GM19452 (cell line): Measurements from ENCODE around the gene FNTB.
A peak's percentile ranks its signal among the peaks of the same experiment; 100 is the strongest.
"Not testable (repeated sequence)": the region's sequence is repeated elsewhere in the genome, so short reads cannot be mapped to it uniquely, and the experiment has no call there.

ENCODE experiments used
- ATAC-seq: cut with Tn5 transposase; IDR thresholded peaks from one replicate; pipeline ENCODE4 v1.9.1; 2021; ENCODE audit not compliant: unreplicated experiment

FNTB gene

DNA sequence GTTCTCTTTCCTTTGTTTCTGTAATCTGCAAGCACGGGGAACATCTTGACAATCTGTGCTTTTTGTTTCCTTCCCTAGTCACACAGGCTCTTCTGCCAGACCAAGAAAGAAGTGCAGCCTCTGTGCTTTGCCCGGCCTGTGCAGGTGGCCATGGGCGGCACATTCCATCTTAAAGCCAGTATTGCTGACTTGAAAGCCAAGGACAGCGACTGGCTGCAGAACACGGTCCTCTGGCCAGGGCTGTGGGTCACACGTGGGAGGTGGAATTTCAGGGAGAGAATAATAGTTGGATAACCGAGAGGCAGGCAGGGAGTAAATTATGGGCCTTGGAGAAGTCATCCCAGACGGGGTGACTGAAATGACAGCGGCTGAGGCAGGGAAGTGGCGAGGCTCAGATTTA, 24.8 kb downstream of the FNTB start:
- ATAC-seq = no peak

DNA sequence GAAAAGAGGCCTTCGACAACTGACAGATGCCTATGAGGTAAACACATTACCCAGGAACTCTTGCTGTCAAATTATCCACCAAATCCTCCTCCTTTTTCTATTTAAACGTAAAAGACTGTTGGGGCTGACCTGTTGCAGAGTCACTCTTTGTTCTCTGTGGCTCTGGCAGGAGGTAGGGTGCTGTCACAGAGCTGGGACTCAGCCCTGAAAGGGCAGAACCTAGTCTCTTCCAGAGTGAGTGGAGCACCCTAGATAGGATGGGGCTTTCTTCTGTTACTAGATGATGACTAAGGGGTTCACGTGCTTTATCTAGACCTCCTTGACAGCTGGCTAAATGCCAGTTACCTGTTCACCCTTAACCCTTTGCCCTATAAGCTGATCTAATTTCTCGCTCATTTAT, 25.7 kb downstream of the FNTB start:
- ATAC-seq = no peak

DNA sequence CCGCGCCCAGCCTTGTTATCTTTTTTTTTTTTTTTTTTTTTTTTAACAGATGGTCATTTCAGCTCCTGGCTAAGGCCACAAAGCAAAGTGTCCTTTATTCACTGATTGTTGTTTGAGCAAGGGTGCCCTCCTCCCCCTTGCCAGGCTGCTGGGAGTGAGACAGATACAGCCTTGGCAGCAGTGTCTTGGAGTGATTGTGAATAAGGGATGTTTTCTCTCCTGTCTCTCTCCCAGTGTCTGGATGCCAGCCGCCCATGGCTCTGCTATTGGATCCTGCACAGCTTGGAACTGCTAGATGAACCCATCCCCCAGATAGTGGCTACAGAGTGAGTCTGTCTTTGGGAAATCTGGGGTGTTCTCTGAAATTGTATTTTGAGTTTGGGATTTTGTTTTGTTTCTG, 28.7 kb downstream of the FNTB start:
- no peak for ATAC-seq

DNA sequence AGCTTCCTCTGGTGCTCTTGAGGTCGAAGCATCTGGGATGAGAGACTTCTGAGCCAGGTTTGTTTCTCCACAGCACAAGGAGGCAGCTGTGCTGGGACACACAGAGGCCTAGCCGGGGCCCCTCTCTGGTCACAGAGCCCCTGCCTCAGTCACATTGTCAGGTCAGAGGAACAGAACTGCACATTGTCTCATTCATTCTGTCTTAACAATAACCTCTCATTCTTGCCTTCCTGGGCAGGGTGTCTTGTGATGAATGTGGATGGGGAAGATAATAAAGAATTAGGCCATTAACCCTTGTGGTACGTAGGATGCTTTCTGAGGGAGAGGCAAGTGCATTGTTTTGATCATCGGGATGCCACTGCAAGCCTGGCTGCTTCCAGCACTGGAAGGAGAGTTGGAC, 29.8 kb downstream of the FNTB start:
- no peak for ATAC-seq

DNA sequence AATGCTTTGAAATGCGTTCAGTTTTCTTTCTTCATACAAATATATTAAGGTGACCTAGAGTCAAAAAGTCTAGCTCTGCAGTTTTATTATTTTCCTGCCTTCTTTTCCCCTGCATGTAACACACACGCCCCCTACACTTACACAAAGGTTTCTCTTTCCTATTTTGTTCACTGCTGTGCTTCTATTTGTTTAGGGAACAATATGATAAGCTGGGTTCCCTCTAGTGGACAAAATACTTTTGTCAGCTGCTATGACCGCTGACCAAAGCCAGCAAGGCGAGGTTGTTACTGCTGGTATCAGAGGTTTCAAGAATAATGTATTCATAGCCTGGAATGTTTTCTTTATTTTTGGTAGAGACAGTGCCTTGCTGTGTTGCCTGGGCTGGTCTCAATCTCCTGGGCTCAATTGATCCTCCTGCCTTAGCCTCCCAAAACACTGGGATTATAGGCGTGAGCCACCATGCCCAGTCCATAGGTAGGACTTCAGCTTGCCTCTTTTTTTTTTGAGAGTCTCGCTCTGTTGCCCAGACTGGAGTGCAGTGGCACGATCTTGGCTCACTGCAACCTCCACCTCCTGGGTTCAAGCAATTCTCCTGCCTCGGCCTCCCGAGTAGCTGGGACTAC, 33.4 kb downstream of the FNTB start:
- ATAC-seq = no peak

DNA sequence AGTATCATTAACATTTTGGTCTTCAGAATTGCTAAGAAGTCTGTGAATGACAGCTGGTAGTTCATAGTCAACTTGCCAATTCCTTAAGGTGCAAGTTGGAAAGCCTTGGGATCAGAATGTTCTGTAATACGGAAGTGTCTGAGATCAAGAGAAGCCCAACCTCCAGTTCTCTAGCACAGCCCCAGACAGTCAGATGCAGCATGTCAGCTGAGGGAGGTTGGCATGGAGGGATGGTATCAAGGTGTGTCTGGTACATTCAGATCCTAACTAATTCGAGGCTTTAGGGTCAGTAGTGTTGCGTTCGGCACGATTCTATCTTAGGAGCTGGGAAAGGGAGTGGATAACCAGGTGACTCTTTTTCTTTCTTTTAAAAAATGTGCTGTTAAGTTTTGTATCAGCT, 38.3 kb downstream of the FNTB start:
- no peak for ATAC-seq

DNA sequence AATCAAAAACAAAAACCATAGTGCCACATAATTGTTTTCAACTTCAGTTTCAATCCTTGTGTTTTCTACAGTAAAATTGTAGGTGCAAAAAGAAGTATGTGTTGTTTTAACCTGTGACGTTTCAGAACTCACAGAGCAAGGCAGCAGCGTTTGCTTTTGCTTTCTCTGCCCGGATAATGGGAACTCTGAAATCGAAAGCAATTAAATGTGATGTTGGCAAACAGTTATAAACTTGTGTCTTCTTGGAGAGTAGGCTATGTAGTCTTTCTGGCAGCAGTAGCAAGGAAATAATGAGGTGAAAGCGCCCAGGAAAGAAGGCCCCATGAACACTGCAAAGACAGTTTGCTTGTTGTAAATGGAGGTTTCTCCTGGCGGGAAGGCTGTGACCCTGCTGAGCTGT, 39.1 kb downstream of the FNTB start:
- no peak for ATAC-seq

DNA sequence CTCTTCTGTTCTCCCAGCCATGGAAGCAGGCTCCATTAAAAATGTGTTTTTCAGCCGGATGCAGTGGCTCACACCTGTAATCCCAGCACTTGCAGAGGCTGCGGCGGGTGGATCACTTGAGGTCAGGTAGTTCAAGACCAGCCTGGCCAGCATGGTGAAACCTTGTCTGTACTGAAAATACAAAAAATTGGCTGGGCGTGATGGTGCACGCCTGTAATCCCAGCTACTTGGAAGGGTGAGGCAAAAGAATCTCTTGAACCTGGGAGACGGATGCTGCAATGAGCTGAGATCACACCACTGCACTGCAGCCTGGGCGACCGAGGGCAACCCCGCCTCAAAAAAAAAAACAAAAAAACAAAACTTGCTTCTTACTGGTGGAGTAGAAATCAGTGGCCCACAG, 39.8 kb downstream of the FNTB start:
- no peak for ATAC-seq

DNA sequence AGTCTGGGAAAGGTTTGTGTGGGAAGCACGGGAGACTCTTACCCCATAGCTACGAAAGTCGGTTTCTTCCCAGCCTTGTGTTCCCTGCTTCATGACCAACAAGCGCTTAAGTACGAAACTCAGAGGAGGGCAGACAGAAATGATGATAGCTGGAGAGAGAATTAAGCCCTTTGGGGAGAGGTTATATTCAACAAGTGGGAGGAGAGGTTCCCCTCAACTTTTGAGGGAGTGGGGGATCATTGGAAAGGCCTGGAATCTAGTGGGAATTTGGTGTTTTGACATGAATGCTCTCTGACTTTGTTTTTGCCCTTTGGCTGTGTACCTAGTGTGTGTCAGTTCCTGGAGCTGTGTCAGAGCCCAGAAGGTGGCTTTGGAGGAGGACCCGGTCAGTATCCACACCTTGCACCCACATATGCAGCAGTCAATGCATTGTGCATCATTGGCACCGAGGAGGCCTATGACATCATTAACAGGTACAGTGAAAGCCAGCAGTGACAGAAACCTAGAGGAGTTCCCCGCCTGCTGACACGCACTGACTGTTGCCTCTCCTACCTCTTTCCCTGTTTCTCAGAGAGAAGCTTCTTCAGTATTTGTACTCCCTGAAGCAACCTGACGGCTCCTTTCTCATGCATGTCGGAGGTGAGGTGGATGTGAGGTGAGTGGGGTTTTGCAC, 40.6 kb downstream of the FNTB start:
- ATAC-seq = no peak

DNA sequence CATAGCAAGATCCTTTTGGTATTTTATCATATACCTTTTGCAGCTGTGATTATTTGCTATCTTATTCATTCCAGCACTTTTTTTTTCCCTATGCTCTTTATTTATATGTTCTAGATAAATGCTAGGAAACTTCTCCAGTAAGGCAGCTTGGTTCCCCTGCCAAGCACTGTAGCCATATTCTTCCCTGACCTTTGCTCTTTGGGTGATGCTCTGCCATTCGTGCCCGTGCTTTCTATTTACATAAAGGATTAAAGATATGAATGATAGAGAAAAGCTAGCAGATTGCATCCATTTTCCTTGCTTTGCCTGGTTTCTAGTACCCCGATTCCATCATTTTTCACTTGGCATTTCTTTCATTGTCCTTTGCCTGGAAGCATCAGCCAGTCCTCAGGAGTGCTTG, 42.2 kb downstream of the FNTB start:
- ATAC-seq = no peak

DNA sequence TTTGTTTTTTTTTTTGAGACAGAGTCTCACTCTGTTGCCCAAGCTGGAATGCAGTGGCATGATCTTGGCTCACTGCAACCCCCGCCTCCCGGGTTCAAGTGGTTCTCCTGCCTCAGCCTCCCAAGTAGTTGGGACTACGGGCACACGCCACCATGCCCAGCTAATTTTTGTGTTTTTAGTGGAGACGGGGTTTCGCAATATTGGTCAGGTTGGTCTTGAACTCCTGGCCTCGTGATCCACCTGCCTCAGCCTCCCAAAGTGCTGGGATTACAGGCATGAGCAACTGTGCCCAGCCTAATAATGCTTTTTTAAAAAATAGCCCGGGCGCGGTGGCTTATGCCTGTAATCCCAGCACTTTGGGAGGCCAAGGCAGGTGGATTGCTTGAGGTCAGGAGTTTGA, 44.6 kb downstream of the FNTB start:
- ATAC-seq = not testable (repeated sequence)

DNA sequence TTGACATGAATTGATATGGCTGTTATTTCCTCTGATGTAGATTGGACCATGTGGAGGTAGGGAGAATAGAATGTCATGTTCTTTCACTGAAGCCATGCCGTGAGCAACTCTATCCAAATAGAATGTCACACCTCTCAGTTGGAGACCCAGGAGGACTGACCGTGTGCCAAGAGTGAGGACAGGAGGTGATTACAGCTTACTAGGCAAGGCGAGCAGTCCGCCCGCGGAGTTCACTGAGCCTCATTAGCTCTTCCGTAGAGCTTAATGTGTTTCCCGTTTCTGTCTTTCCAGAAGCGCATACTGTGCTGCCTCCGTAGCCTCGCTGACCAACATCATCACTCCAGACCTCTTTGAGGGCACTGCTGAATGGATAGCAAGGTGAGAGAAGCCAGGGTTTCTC, 45.6 kb downstream of the FNTB start:
- ATAC-seq = no peak

DNA sequence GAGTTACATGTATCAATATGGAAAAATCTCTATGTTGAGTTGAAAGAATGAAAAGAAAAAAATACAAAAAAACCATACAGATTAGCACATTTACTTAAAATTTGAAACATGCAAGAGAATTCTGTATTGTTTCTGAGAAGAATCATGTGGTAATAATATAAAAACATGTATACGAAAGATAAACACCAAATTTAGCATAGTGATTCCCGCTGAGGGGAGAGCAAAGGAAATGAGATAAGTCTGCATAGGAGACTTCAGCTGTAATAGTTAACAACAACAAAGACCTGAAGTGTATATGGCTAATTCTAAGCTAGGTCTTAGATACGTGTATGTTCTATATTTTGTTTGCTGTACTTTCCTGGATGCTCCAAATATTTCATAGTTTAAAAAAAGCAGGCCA, 46.5 kb downstream of the FNTB start:
- ATAC-seq = no peak

DNA sequence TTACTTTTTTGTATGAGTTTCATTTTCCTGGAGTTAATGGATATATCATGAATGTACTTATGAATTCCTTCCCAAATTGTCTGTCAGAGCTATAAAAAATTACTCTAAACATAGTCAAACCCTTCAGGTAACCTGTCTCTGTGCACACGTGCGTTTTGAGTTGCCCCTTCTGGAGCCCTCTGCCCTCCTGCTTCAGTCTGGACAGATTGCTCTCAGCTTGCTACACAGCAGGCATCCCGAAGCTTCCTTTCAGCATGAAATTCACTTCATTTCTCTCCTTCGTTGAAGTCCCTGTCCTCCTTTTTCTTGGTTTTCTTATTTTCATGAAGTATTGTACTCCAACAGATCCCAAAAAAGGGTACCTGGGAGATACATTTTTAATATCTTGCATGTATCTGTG, 47.3 kb downstream of the FNTB start:
- no peak for ATAC-seq

DNA sequence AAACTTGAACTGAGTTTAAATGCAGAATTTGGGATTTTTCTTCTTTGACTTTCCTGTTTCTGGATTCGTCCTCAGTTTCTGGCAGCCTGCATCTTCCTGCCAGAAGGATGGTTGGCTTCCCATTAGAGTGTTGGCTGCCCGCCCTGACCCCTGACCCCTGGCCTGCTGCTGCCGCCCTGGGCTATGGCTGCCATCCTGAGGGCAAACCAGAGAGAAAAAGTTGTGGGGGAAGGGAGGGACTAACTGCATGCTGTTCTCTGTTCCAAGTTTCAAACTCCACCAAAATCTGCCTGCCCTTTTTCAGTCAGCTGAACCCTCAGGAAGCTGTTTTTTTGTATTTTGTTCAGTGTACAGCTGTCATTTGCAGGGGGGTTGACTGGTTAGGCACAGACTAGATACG, 48.4 kb downstream of the FNTB start:
- ATAC-seq = no peak

DNA sequence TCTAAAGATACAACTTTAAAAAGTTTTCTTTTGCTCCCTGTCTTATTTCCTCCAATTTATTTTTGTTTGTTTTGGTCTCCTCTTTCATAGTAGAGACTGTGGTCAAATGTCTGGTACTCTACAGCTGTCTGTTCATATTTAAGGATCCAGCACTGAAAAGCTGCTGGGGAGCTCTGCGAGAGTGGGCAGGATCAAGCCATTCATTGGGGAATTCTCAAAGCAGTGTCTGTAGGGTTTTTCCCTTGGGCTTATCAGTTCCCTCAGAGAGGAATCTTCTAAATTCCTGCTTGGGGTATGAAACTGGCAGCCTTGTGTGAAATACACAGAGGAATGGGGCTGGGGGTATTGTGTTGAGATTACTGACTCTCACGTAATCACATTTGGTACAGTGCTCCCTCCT, 52.3 kb downstream of the FNTB start:
- ATAC-seq = no peak

DNA sequence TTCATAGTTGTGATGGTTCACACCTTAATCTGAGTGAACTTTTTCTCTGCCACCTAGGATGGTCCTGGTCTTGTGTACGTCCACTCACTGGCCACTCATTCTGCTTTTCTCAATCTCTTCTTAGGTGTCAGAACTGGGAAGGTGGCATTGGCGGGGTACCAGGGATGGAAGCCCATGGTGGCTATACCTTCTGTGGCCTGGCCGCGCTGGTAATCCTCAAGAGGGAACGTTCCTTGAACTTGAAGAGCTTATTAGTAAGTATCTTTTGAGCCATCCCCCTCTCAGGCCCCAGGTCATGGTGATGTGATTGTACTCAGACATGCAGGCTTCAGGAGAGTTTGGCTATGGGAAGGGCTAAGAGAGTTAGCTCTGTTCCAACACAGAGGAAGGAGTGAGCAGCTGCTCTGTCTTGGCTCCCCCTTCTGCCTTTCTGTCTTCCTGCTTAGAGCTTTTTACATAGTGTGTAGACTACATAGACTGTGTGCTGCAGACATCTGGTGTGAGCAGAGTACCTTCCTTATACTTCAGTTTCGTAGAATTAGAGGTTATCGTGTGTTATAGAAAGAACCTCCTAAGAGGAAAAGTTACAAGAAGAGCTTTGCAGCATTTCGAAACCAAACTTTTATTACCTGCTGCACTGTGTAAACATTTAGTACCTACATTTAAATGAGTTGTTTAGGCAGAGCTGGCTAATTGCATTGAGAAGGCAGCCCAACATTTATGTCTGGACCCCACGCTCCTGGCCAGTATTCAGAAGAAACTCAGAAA, 54.2 kb downstream of the FNTB start:
- ATAC-seq = no peak

DNA sequence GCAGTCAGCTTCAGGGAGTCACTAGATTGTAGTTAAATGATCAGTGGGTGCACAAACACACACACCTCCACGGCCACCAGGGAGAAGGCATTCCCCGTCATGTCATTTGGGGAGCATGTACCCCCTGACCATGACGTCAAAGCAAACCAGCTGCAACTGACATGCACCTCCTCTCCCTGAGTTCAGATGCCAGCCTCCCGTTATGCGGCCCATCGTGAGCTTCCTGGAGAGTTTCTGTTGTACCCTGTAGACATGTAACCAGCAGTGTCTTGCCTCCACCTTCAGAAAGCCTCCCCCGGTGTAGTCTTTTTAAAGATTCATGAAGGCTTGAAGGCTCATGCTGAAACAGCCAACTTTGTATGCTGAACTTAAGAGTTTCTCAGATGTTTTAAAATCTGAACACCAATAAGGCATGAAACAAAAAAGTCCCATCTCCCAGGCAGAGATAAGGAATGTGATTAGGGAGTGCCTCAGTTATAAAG, 54.8 kb downstream of the FNTB start:
- ATAC-seq = no peak

DNA sequence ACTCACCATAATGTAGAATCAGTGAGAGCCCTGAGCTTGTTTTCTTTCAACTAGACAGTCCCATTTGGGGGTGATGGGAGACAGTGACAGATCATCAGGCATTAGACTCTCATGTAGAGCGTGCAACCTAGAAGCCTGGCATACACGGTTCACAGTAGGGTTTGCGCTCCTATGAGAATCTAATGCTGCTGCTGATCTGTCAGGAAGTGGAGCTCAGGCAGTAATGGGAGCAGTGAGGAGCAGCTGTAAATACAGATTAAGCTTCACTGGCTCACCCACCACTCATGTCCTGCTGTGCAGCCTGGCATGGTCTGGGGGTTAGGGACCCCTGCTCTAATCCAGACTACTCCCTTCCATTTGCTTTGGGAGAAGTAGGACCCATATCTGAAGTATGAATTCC, 55.6 kb downstream of the FNTB start:
- peak; percentile 19 for ATAC-seq

DNA sequence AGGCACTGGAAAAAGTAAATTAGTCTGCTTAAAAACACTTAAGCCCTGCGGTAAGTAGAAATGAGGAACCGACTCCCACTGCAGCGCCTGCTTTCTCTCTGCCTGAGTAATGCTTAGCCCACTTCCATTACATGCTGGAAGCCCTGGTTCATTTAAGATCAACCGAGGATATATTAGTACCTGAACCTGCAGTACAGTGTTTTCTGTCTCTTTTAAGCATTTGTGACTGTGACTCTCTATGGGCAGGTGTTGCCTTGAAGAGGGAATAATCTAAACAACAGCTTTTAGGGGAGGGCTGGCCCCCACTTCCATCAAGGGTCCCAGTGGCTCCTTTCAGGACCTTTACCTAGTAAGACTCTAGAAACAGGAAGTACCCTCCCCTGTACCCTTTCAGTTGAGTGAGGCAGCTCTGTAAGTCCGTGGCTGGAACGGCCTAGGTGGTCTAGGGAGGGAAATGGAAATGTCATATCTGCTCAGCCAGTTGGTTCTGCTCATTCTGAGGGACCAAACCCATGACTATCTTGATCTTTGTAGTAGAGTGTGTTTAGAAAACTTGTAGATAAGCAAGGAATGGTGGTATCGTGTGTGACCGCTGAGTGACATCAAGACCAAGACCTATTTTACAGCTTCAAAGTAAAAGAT, 56.2 kb downstream of the FNTB start:
- peak; percentile 60 for ATAC-seq

DNA sequence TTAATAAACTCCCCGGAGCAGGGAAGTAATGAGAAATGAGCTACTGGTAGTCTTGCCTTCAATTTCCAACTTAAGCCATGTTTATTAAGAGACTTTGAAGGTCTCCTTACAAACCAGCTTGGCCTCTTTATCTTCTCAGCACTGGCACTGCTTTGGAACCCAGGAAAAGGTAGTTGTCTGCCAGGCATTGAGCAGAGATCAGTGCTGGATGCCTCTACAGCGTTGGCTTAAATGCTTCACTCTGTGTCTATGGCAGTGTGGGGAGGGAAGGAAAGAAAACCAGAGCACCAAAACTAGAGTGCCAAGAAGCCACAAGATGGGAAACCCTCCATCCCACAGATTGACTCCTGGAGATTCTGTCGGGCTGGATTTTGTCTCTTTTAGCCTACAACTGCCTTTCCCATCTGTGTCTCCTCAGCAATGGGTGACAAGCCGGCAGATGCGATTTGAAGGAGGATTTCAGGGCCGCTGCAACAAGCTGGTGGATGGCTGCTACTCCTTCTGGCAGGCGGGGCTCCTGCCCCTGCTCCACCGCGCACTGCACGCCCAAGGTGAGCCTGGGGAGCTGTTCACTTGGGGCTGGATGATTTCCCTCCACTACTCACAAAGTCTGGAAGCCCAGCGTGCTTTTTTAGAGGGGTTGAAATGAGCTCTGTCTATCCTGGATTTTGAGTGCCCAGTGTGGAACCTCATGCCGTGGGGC, 57.3 kb downstream of the FNTB start:
- no peak for ATAC-seq
